DMS79 treated with DMSO at 0.1 percent for 48 hours (cell line): ENCODE data around the gene OSBPL10.
"Not testable (repeated sequence)": the region's sequence is repeated elsewhere in the genome, so short reads cannot be mapped to it uniquely, and the experiment has no call there.

ENCODE experiments used
- DNase-seq: peaks from one replicate; lab custom pipeline; 2025; lab: John Stamatoyannopoulos, UW

OSBPL10 gene

DNA sequence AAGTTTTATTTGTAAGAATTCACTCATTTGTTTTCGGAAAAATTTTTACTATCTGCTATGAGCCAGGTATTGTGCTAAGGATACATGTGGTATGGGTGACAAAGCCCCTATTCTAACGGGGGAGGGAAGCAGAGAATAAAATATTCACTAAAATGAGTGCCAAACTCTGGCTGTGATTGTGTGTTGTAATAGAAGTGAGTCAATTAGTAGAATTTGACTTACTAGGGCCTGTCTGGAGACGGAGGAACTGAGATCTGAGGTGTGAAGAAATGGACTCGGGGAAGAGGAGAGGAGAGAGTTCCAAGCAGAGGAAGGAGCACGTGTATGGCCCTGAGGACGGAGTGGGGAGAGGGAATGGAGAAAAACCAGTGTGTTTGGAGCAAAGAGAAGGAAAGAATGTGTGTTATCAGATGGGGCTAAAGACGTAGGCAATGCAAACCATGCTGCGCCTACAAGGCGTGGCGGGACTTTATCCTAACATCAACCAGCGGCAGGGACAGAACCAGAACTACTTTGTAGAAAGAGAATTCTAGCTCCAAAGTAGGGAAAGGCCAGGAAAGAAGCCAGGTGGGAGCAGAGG, 89.1 kb downstream of the OSBPL10 start:
- DNase-seq: no peak

DNA sequence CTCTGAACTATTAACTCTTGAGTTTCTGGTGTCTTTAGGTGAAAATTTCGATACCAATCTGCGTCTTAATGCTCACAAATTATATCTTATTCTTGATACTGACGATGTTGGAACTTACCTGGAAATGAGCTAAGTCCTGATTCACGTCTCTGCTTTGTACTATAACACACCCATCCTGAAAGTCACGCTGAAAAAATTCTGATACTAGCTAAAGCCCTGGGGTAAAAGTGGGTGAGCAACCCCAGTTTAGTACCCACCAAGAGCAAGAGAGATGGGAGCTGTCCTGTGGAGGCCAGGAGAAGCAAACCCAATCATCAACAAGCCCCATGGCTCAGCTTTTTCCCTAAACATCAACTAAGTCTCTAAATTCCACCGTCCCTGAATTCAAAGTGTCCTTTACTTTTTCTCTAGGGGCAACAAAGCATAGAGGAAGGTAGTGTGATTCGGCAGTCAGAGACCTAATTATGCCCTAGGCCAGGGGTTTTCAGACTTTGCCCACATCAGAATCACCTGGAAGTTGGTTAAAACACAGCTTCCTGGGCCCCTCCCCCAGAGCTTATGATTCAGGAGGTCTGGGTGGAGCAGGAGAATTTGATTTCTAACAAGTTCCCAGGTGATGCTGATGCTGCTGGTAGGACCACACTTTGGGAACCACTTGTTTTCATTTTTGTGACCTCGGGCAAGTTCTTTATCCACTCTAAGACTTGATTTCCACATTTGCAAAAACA, 90.2 kb downstream of the OSBPL10 start:
- no peak for DNase-seq

DNA sequence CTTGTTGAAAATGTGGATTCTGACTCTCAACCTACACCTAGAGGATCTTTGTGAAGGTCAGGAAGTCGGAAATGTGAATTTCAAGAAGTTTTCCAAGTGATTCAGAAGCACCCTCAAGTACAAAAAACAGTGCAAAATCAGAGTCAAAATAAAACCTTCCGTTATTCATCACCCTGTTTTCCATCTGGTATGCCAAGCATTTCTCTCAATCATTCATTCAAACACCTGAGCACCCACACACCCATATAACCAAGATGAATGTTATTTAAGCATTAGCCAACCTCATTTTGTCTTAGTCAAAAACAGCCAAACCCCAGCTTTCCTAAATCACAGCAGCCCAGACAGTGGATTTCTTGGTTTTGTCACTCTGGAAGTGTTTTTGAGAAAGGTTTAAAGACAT, 91.1 kb downstream of the OSBPL10 start:
- DNase-seq: no peak

DNA sequence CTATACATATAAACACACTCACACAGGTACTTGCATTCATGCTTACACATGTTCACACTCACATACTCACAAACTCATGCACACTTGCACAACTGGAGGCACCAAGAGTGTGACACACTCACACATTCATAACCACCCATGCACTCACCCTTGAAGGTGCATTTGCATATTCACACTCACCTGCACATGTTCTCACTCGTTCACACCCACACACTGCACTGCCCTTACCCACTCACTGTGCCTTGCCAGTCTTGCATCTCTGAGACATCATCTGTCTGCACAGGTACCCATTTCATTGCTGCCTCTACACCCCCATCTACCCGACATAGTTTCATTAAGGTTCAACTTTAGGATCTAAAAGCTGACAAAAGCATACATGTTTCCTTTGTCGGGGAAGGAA, 95.8 kb downstream of the OSBPL10 start:
- no peak for DNase-seq

DNA sequence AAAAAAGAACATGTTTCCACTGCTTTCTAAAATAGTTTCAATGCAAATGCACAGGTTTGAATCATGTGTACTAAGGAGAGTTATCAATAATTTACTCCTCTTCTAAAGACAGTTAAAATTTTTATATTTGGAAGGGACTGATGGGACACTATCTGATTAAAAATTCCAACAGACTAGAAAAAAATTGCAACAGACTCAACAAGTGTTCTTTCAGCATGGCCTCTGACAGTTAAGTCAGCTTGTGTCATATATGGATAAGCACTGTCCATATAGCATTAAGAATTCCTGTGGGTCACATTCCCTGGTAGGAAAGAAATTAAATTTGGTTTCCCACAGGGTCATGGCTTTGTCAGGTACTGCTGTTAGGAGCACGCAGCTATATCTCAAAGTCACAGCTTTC, 96.8 kb downstream of the OSBPL10 start:
- DNase-seq: no peak

DNA sequence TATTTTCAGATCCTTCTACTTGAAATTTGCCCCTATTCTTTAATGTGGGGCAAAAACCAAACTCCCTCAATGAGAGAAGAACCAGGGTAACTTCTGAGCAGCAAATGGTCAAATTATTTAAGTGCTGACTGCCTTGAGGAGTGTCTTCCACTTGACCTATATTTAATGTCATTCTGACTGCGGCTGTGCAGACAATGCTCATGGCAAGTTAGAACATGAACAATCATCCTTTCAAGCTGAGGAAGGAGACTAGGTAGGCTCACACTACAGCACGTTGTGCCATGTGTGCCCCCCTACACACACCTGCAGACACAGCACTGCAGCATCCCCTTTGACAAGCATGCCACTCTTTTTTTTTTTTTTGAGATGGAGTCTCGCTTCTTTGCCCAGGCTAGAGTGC, 98.2 kb downstream of the OSBPL10 start:
- peak; percentile 22 for DNase-seq

DNA sequence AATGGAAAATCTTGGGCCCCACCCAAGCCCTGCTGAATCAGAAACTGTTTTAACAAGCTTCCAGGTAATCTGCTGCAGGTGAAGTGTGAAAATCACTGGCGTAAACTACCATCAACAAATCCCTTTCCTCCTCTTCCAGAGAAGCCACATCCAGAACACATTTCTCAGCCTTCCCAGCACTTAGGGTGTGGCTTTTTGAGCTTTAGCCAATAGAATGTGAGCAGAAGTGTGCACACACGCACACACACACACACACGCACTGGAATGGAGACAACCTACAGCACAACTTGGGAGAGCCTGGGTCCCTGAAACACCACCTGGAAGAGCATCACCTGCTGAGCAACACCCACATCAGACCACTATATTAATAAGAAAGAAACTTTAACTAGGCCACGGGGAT, 98.6 kb downstream of the OSBPL10 start:
- no peak for DNase-seq

DNA sequence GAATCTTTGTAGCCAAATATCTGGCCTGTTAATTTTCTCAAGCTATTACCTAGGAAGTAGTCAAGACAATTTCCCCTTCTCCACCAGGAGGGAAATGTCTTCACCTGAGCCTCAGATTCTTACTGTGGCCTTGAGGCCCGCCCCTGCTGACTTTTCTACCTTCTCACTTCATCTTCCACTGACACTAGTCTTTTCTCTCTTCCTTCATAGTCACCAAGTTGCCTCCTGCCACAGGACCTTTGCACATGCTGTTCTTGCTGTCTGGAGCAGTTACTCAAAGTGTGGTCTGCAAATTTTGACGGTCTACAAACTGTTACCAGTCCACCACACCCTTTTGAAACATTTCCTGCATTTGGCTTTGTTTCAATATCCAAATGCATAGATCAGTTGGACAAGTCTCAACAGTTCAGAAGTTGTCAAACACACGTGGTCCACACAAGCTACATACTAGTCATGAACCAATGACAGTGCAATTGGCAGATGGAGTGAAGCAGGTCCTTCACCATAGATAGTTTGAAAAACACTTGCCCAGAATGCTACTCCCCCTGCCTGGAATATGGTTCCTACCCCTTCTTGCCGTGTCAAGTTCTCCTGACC, 100.5 kb downstream of the OSBPL10 start:
- no peak for DNase-seq

DNA sequence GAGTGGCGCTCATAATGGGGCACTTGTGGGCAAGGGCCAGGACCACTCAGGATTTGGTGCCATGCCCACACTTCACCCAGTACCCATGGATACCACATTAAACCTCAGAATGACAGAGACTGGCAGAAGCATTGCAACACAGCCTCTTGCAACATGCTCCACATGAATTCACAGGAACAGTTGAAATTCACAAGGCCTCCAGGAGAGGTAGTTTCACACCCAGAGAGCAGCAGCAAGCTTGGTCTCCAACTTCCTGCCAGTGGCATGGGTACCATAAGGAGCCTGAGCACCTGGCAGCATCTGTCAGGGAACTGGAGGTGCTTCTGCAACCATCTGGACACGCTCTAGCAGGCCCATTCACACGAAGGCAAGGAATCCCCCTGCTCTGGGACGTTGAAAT, 101.0 kb downstream of the OSBPL10 start:
- peak; percentile 61 for DNase-seq

DNA sequence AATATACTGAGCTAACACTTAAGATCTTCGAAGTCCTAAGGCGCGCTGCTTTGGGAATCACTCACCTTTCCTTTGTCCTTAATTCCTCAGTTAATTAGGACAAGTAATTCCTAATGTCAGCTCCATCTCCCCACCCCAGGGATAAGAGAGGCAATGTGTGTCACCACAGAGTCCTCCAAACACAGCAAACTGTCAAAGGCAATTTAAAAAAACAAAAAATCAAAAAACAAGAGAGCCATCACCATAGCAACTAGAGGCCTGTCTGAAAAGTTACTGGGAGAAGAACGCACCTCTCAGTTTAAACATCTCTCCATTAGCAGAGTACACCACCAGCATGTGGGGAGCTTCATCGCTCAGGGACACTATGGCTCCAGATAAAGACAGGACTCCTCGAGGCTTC, 101.7 kb downstream of the OSBPL10 start:
- no peak for DNase-seq

DNA sequence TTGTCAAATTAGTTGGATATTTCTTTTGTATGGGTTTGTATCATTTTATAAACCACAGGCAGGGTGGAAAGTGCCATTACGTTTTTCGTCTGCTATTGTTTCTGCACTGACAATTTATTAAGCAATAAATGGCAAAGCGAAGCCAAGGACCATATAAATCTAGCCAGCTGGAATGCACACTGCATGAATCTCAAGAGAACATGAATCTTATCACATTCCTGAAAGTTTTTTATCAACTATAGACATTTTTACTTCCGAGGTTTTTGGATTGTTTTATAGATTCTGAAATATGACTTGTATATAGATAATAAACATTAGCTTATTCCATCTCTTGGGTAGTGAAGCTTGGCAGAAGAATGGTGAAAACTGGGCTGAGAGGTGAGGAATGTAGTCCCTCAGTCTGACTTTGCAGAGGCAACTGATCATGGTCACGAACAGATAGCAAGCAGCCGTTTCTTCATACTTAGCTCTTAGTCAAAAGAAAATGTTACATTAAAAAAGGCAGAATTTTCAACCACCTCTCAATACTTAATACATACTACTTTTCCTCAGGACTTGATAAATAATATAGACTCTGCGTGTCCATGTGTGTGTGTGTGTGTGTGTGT, 102.7 kb downstream of the OSBPL10 start:
- DNase-seq: no peak

DNA sequence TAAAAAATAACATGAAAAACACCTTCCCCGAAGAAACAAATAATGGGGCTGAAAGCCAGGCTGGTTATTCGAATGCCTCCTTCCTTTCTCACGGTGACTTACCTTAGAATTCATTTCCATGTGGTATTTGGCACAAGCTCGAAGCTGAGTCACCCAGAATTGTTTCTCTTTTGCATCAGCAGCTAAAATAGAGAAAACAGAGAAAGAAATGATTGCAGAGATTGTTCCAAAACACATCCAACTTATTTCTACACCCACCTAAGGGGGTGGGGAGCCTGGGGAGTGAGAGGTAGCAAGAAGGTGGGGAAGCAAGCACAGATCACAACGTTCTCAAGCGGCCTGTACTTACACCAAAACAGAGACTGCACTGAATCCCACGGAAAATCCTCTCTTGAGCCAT, 104.7 kb downstream of the OSBPL10 start:
- DNase-seq: no peak

DNA sequence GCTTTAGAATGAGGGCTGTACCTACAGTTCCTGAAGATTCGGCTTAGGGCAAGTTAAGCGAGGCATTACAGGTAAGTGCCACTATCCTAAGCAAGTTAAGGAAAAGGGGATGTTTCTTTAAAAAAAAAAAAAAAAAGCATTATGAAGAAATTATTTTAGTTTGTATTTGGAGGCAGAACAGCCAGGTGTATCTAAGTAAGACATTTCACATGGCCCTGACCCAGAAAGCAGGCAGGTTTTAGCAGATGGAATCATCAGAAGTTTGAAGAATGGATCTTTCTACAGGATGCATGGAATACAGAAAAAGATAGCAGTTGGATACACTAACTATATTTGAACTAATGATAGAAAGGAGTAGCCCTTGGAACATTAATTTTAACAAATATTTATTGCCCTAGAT, 105.6 kb downstream of the OSBPL10 start:
- no peak for DNase-seq

DNA sequence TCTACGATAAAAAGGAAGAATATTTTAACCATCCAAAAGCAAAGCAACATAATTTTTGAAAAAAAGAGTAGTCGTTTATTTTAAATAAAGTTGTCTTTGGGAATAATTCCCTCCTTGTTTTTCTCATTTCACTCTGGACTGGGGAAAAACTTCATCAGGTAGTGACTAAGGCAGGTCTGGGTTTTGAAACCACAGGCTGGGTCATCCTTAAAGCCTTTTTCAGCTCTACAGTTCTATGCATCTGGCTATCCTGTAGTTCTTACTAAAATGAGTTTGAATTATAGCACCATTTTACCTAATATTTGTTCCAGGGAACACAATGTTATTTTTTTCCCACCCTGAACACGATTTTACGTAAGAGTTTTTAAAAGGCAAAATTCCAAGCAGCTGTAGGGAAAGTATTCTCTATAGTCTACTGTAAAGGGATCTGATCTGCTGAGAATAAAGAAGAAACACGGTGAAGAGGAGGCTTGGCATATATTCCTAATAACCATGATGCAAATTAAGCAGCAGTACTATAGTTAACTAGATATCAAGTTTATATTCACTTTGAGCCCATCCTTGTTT, 107.7 kb downstream of the OSBPL10 start:
- no peak for DNase-seq

DNA sequence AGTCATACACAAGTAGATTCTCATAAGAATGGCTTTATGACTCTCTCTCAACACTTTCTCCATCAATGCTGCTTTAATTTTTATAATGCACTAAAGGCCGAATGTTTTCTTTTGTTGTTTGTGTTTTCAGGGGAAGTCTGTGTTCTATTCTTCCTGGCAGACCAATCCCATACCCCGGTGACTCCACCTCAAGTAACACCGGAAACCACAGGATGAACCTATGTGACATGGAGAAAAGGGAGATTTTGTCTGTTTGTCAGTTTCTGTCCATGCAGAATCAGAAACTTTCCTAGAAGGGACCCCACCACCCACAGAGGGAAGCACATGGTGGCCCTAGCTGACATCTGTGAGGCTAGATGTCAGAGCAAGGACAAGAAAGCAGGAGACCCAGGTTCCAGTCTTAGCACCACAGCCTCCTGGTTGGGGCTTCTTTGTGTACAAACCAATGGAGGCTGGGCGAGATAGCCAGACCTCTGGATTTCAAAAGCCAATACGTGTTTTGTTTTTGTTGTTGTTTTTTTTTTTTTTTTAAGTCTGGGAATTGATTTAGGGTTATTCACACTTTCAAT, 109.0 kb downstream of the OSBPL10 start:
- DNase-seq: no peak

DNA sequence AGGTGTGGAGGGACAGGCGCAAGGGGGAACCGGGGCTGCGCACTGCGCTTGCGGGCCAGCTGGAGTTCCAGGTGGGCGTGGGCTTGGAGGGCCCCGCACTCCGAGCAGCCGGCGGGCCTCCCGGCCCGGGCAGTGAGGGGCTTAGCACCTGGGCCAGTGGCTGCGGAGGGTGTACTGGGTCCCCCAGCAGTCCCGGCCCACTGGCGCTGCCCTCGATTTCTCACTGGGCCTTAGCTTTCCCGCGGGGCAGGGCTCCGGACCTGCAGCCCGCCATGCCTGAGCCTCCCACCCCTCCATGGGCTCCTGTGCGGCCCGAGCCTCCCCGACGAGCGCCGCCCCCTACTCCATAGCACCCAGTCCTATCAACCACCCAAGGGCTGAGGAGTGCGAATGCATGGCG, 111.0 kb downstream of the OSBPL10 start:
- not testable (repeated sequence) for DNase-seq

DNA sequence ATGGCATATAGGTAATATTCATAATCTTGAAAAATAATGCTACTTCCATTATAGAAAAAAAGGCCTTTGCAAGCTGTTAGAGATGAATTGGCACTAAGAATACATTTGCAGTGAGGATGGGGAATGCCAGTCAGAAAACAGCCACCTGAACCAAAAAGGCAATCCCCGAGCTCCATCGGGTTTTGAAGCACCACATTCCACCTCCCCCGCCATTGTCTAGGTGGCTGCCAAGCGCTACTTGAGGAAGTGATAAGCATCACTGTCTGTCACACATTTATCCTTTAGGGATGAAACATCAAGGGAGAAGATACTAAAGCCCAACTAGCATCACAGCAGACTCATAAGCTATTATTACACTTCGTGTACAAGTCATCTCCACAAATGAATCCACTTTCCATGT, 112.8 kb downstream of the OSBPL10 start:
- DNase-seq: no peak

DNA sequence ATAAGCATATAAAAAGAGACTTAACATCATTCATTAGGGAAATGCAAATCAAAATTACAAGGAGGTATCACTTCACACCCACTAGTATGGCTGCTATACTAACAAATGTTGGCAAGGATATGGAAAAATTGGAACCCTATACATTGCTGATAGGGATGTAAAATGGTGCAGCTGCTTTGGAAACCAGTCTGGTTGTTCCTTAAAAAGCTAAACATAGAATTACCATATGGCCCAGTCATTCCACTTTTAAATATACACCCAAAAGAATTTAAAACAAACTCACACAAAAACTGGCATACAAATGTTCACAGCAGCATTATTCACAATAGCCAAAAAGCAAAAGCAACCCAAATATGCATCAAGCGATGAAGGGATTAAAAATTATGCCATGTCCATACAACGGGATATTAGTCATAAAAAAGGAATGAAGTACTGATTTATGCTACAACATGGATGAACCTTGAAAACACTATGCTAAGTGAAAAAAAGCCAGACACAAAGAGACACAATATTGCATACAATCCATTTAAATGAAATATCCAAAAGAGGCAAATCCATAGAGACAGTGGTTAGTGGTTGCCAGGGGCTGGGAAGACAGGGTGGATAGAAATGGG, 118.3 kb downstream of the OSBPL10 start:
- DNase-seq: no peak

DNA sequence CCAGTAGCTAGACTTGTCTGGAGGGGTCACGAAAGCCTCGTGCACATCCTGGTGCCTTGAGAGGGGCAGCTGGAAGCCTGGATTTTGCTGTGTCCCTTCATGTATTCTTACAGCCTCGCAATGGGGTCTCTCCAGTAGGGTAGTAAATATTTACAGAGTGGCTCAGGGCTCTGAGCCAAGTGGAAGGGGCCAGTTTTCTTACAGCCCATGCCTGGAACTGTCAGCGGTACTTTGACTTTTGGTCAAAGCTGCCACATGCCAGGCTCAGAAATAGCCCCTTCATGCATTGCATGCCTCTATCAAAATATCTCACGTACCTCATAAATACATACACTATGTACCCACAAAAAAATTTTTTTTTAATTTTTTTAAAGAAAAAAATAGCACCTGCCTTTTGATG, 119.2 kb downstream of the OSBPL10 start:
- no peak for DNase-seq

DNA sequence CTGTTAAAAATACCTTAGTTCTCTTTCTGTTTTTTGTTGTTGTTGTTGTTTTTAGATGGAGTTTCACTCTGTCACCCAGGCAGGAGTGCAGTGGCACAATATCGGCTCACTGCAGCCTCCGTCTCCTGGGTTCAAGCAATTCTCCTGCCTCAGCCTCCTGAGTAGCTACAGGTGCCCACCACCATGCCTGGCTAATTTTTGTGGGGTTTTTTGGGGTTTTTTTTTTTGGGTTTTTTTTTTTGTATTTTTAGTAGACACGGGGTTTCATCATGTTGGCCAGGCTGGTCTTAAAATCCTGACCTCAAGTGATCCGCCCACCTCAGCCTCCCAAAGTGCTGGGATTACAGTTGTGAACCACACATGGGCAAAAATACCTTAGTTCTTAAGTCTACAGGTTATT, 120.4 kb downstream of the OSBPL10 start:
- DNase-seq: not testable (repeated sequence)

DNA sequence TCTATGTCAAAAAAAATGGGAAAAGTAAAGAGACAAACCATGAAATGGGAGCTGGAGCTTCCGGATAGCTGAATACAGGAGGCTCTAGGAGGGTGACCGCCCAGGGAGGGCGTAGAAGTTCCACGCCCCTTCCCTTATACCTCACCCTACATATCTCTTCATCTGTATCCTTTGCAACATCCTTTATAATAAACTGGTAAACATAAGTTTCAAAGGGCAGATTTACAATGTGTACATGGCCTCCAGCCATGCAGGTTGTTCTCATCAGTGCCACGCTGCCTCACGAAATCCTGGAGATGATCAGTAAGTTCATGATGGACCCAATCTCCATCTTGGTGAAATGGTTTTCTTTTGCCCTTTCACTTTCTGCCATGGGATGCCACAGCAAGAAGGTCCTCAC, 121.8 kb downstream of the OSBPL10 start:
- no peak for DNase-seq

DNA sequence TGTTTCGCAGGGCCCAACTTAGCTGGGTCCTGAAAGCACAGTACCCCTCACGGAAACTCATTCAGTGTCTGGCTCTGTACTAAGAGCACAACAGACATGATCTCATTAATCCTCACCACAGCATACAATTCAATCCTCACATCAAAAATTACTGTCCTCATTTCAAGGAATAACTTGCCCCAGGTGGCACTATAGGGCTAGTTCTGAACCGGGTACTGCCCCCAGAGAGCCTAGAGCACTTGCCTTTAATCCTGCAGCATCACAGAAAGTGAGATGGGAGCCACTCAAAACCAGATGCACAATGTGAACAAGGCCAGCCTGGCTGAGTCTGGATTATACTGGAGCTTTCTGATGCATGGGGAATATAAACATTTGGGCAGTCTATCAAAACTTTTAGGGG, 122.6 kb downstream of the OSBPL10 start:
- no peak for DNase-seq
